Measurements from ENCODE around the gene ZFYVE28.

DNA sequence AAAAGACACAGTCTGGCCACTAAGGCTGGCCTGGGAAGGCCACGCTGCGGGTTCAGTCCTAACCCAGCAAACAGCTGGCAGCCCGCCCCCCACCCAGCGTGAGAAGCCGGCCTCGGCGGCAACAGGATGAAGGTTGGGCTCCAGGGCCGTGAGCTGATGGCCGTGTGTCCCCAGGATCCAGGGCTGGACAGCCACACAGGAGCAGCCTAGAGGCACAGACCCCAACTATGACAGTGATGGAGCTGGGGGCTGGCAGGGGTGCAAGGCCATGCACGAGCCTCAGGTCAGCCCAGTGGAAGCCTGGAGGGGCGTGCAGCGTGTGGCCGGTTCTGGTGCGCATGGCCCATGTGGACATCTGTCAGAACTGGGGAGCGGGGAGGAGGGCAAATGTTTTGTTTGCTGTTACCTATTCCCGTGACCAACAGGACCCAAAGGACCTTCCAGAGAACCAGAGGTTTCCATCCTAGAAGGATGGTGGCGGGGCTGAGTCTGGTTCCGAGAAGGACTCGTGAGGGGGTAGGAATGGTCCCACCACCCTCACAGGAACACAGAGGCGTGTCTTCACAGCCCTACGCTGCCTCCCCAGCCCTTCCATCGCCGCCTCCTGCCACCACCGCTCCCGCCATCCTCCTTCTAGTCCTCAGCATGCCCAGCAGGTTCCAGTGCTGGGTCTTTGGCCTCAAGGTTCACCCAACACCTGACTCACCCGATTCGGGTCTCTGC lies 46.5 kb downstream of the ZFYVE28 start:
- TF ChIP-seq CTCF (IDR thresholded peaks at IDR 0.05) (no peak), EZH2 (IDR thresholded peaks at IDR 0.05) (no peak), EZH2phosphoT487 (IDR thresholded peaks at IDR 0.05) (no peak)
